GM18520 (cell line): Measurements from ENCODE around the gene GJB5.
"Not testable (repeated sequence)": the region's sequence is repeated elsewhere in the genome, so short reads cannot be mapped to it uniquely, and the experiment has no call there.

Experiments used
- ATAC-seq: cut with Tn5 transposase; IDR thresholded peaks from one replicate; pipeline ENCODE4 v1.9.1; 2021; ENCODE audit not compliant: unreplicated experiment

Gene GJB5

DNA sequence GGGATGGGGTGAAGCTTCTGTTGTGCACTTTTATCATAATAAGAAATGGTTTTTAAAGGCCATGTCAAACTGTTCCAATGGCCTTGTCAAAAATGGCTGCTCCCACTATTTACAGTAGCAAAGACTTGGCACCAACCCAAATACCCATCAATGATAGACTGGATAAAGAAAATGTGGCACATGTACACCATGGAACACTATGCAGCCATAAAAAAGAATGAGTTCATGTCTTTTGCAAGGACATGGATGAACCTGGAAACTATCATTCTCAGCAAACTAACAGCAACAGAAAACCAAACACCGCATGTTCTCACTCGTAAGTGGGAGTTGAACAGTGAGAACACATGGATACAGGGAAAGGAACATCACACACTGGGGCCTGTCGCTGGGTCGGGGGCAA lies 18.3 kb downstream of the GJB5 start:
- ATAC-seq: not testable (repeated sequence)

DNA sequence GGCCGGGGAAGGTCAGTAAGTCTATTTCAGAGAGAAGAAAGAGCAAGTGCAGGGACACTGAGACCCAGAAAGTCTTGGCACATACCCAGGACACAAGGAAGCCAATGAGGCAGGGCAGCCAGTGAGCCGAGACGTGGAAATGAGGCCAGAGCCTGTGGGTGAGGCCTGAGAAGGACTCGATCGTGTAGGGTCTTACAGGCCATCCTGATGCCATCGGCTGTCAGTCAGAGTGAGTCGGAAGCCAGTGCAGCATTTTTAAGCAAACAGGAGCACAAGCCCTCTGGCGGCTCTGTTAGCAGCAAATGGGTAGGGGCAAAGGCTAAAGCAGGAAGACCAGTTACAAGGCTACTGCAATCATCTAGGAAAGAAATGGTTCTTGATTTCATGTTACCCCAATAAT lies 20.1 kb downstream of the GJB5 start:
- no peak for ATAC-seq

DNA sequence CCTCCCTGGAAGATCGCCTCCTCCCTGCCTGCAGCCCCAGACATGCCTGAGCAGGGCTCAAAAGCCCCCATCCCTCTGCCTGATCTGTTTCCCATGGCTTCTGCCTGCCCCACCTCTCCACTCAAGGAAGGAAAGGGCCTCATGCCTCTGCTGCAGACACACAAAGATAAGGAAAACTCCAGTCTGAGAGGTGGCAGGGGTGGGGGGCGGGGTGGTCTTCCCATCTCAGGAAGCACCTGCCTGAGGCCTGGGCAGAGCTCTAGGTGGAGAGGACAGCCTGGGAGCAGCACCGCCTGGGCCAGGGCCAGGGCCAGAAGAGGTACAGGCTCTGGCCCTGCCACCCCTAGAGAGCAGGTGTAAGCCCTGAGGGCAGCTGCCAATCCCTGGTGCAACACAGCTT lies 22.1 kb downstream of the GJB5 start:
- no peak for ATAC-seq

DNA sequence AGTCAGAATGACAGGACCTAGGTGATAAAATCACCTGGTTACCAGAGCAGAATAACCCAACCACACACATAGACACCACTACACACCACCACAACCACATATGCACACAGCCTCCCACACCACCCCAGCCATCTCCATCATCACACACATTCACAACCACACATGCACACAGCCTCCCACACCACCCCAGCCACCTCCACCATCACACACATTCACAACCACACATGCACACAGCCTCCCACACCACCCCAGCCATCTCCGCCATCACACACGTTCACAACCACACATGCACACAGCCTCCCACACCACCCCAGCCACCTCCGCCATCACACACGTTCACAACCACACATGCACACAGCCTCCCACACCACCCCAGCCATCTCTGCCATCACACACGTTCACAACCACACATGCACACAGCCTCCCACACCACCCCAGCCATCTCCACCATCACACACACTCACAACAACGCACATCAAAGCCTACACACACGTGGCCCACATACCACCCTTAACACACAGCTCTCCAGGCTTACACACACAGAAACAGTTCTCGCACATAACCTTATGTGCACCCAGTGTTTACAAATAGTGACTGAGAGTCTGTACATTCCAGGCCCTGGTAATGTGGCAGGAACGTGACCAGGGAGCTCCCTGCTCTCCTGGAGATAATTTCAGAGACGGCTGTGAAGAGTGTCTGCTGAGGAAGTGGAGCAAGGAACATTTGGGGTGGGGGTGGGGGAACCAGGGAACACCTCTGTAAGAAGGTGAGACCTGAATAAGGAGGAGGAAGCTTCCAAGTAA lies 22.9 kb downstream of the GJB5 start:
- no peak for ATAC-seq

DNA sequence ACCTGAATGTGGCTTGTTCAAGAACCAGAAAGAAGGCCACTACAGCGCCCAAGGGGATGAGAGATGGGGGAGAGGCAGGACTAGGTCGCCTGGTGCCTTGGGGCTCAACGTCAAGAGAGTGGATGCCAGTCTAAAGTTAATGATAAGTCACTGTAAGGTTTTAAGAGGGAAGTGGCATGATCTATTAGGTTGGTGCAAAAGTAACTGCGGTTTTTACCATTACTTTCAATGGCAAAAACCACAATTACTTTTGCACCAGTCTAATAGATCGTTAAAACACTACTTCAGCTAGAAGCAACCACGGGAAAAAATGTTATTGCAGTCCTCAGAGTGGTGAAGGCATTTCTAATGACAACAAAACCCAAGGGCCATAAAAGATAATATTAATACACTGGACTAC lies 23.5 kb downstream of the GJB5 start:
- ATAC-seq: no peak

DNA sequence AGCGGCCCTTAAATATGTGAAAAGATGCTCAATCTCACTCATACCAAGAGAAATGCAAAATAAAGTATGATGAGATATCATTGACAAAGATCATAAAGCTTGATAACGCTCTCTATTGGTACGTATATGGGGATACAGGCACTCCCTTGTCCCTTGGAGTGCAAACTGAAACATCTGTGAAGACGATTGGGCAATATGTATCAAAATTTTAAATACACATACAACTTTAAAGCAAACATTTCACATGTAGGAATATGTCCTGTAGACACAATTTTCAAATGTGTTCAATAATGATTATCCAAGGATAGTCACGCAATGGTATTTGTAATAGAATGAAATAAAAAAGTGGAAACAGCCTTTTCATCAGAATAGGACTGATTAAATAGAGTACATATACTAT lies 24.2 kb downstream of the GJB5 start:
- ATAC-seq: no peak

DNA sequence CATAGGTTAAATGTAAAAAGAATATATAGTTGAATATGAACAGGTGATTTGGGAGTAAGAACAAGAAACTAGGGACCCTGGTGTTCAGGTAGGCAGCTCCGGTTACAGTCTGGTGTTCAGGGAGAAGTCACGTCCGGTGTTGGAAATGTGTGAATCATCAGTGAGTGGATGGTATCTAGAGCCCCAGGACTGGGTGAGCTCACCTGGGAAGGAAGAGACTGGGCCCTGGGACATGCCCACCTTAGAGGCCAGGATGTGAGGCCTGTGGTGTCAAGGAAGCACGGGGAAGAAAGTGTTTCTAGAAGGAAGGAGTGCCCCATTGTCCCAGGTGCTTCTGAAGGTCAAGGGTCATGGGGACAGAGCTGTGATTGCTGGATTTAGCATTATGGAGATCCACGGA lies 24.7 kb downstream of the GJB5 start:
- no peak for ATAC-seq

DNA sequence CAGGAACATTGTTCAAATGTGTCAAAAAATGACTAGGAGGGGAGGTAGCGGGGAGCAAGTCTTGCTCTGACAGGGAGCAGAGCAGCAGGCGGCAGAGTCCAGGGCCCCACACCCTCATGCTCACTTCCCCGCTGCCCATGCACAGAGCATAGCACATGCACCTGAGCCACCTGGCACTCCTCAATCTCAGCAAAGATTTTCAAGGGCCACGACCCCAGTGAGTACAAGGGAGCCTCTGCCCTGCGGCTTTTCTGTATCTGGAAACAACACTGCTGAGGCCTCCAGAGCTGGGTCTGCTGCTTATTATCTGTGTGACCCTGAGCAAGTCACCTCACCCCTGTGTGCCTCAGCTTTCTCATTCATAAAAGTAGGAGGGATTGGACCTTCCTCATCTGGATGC lies 25.1 kb downstream of the GJB5 start:
- ATAC-seq: no peak

DNA sequence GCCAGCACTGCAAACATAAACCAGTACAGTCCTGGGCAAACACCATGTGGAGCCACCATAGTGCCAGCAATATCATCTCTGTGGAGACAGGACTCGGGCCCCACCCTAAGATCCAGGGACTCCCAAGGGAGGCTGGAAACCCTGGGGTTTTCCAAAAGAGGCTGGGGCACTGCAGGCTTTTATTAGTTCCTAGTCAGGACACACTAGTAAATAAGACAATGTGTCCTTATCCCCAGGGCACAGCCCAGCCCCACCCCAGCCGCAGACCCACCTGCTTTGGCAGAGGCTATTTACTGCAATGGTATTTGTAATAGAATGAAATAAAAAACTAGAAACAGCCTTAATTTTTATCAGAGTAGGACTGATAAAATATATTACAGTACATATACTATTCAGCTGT lies 25.7 kb downstream of the GJB5 start:
- no peak for ATAC-seq

DNA sequence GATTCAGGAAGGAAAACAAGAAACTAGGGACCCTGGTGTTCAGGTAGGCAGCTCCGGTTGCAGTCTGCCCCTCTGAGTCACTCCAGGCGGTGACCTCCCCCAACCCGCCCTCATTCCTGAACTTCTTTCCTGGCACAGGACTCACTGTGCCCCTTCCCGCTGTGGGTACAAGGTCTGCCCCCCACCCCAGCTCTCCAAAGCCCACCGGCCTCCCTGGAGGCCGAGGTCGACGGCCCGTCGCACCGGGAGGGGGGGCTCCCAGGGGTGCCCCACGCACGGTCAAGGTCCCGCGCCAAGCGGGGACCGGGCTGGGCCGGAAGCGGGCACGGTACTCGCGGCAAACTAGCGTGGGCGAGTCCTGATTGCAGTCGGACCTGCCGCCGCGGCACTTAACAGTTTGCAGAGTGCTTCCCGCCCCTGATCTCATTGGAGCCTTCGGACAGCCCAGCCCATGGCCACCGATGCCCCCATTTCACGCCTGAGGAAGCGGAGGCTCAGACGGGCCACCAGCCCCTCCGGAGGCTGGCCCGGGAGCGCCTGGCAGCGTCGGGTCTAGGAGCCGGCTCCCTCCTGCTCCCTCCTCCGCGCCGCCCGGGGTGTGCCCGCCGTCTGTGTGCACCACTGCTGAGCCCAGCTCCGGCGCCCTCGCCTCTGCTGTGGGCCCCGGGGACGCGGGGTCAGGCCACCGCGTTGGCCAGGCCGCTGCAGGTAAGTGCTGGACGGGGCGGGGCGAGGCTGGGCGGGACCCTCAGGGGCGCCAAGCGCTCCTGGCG lies 26.4 kb downstream of the GJB5 start, which contains the start of gene GJB3:
Gene GJB3, plus strand, starts transcription at position 144 of the 773 bp plus-strand sequence. CDS start 3,549 bp downstream, outside the sequence.
- no peak for ATAC-seq

DNA sequence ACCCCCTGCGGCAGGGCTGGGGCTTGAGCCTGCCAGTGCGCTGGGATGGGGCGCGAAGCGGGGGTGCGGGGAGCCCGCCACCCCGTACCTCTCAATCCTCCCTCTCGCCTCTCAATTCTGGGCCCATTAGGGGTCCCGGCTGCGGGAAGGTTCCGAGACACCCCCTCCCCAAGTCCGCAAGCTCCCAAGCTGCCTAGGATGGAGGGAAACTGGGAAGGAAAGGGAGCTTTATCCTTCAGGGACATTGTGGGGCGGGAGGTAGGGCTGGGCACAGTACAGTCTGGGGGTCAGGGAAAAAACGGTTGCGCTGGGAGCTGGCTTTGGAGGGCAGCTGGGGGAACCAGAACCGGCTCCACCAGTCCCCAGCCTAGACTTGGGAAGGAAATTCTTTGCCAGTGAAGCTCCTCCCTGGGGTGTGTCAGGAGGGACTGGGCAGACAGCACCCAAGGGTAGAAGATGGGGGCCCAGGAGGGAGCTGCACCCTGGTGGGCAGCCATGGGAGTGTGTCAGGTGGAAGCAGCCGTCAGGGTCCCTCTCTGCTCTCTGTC lies 27.1 kb downstream of the GJB5 start:
- ATAC-seq: no peak

DNA sequence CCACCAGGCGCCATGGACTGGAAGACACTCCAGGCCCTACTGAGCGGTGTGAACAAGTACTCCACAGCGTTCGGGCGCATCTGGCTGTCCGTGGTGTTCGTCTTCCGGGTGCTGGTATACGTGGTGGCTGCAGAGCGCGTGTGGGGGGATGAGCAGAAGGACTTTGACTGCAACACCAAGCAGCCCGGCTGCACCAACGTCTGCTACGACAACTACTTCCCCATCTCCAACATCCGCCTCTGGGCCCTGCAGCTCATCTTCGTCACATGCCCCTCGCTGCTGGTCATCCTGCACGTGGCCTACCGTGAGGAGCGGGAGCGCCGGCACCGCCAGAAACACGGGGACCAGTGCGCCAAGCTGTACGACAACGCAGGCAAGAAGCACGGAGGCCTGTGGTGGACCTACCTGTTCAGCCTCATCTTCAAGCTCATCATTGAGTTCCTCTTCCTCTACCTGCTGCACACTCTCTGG lies 29.9 kb downstream of the GJB5 start:
- ATAC-seq: no peak

DNA sequence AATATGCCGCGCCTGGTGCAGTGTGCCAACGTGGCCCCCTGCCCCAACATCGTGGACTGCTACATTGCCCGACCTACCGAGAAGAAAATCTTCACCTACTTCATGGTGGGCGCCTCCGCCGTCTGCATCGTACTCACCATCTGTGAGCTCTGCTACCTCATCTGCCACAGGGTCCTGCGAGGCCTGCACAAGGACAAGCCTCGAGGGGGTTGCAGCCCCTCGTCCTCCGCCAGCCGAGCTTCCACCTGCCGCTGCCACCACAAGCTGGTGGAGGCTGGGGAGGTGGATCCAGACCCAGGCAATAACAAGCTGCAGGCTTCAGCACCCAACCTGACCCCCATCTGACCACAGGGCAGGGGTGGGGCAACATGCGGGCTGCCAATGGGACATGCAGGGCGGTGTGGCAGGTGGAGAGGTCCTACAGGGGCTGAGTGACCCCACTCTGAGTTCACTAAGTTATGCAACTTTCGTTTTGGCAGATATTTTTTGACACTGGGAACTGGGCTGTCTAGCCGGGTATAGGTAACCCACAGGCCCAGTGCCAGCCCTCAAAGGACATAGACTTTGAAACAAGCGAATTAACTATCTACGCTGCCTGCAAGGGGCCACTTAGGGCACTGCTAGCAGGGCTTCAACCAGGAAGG lies 30.5 kb downstream of the GJB5 start:
- ATAC-seq: no peak

DNA sequence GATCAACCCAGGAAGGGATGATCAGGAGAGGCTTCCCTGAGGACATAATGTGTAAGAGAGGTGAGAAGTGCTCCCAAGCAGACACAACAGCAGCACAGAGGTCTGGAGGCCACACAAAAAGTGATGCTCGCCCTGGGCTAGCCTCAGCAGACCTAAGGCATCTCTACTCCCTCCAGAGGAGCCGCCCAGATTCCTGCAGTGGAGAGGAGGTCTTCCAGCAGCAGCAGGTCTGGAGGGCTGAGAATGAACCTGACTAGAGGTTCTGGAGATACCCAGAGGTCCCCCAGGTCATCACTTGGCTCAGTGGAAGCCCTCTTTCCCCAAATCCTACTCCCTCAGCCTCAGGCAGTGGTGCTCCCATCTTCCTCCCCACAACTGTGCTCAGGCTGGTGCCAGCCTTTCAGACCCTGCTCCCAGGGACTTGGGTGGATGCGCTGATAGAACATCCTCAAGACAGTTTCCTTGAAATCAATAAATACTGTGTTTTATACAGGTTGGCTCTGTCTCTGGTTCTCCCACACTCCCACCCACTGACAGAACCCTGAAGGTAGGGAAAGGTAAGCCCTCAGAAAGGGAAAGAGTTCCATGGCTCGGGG lies 31.1 kb downstream of the GJB5 start:
- ATAC-seq: no peak

DNA sequence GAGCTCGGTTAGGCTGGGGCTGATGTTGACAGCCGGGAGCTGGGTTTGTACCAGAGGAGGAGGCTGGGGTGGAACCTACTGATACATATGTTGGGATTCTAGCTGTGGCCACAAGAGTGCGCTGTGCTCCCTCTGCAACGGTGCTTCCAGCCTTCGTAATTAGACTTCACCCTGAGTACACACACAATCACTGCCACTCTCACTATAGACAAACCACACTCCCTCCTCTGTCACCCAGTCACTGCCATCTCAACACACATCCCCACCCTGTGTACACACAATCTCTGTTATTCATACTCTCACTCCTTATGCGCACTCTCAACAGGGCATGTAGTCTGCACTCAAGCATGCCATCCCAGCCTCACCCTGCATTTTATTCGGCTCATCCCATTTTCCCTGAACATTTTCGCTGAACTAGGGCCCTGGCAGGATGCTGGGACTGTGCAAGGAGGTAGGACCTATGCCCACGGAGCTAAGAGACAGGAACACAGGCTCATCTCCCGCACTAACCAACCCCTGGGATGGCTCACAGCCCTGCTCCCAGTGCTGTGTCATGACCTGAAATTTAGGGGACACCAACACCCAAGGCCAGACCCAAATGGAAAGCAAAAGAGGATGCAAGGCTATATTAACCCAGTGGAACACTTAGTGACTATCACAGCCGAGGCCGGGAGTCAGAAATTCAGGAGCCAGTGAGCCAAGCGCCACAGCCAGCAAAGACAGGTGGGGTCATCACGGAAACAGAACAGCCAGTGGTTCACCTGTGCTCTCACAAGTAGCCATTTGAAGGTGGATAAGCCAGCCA lies 31.9 kb downstream of the GJB5 start:
- no peak for ATAC-seq

DNA sequence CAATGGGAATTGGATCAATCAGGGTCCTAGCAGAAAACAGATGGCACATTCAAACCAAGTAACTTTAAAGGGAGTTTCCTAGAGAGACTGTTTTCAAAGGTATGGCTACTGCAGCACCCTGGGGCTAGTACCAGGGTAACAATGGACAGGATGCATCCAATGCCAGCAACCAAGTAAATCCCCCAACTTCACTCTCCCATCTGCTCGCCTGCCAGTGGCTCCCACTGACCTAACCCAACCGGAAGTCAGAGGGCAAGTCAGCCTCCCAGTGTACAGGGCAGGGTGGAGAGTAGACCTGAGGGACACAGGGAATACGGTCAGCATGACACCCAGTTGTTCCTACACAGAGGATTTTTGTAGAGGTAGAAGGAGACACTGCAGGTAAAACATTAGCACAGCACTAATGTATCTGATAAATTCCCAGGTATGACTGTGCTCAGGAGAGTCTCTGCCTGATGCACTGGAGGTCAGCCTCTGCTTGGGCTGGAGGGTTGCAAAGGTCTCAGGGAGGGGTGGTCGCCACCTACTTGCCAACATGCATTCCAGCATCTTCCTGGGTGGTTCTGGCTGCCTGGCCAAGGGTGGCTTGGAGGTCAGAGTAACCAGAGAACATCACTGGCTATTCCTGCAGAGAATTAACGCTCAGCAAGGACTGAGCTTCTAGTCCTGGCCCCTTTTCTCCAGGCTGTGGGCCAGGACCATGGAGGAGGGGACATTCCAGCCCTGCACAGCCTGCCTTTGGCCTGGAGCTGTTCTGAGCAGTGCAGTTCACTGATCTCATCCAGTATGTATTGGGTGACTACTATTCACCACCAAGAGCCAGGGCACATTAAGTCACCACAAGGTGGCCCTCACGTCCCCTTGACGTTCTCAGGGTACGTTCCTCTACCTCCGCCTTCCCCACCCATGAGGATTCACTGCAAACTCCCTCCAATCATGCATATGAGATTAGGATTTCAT lies 32.9 kb downstream of the GJB5 start:
- ATAC-seq: no peak

DNA sequence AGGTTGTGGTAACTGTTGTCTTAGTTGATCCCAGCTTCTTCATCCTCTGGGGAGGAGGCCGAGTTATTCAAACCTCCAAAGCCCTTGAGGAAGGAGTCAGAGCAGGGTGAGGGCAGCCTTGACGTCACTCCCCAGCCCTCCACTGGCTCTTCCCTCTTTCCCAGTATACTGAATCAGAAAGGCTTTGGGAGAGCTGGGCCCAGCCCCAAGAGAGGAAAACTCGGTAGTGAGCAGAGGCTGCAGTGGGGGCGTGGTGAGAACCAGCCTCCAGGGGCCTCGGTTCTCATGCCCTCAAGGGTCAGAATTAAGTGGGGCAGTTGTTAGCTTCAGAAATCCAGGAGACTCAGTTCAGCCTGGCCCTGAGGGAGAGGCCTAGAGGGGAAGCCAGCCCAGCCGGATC lies 36.1 kb downstream of the GJB5 start:
- ATAC-seq: no peak

DNA sequence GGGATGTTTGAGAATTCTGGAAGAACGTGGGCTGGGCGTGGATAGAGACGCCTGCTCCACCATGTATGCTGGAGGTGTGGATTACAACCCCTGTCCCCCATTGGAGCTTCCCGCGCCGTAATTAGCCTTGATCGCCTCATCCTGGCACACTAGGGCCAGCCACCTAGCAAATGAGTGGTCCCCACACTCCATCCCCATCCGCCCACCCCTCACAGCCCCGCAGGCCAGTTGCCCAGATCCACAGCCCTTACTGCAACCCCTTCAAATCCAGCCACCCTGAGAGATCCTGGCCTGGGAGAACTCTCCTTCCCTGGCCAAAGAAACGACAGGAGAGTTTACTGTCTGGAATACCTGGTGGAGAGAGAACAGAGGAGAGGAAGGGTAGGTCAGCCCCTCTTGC lies 37.6 kb downstream of the GJB5 start:
- ATAC-seq: no peak
